Trophoblast cell (in vitro differentiated cells and primary cell): ENCODE data around the gene DYSF.
A peak's percentile ranks its signal among the peaks of the same experiment; 100 is the strongest.

Experiments
- DNase-seq, 2 donors: peaks; one replicate each; pipeline ENCODE4 v3.0.0-alpha.2; 2016
- H2AFZ ChIP-seq: 2 replicates; pipeline ENCODE4 v1.6.1; 2013; ENCODE audit warnings: low read length, moderate library complexity, mild to moderate bottlenecking; ENCODE audit not compliant: insufficient read depth, poor library complexity
- H2AK5ac ChIP-seq: 2 replicates; pipeline ENCODE4 v1.6.1; 2013; ENCODE audit warnings: mild to moderate bottlenecking, low read length
- H2BK120ac ChIP-seq: 2 replicates; pipeline ENCODE4 v1.6.1; 2013; ENCODE audit warnings: low read length, mild to moderate bottlenecking, moderate library complexity; ENCODE audit not compliant: insufficient read depth, poor library complexity
- H2BK12ac ChIP-seq: 2 replicates; pipeline ENCODE4 v1.6.1; 2013; ENCODE audit warnings: mild to moderate bottlenecking, low read length, moderate library complexity
- H2BK5ac ChIP-seq: 2 replicates; pipeline ENCODE4 v1.6.1; 2013; ENCODE audit warnings: low read length, low read depth, moderate library complexity, mild to moderate bottlenecking; ENCODE audit not compliant: poor library complexity
- H3K14ac ChIP-seq: 2 replicates; pipeline ENCODE4 v1.6.1; 2013; ENCODE audit warnings: mild to moderate bottlenecking, low read length
- H3K18ac ChIP-seq: 2 replicates; pipeline ENCODE4 v1.6.1; 2013; ENCODE audit warnings: mild to moderate bottlenecking, low read length
- H3K23ac ChIP-seq: 2 replicates; pipeline ENCODE4 v1.6.1; 2013; ENCODE audit warnings: low read length
- H3K27ac ChIP-seq: 2 replicates; pipeline ENCODE4 v1.5.1; 2013; ENCODE audit warnings: low read depth, mild to moderate bottlenecking, inconsistent platforms, low read length, moderate library complexity
- H3K27me3 ChIP-seq: 2 replicates; pipeline ENCODE4 v1.6.1; 2013; ENCODE audit warnings: inconsistent platforms, mild to moderate bottlenecking, low read length, moderate library complexity; ENCODE audit not compliant: insufficient read depth
- H3K36me3 ChIP-seq, 2 experiments: 1 replicate in 1 of 2; 2 replicates in 1 of 2; pipeline ENCODE4 v1.6.1; 2013; ENCODE audit warnings: low read length in 2 of 2, mild to moderate bottlenecking in 2 of 2, moderate library complexity in 1 of 2; ENCODE audit not compliant: insufficient read depth in 2 of 2, control insufficient read depth in 1 of 2
- H3K4ac ChIP-seq: 2 replicates; pipeline ENCODE4 v1.6.1; 2013; ENCODE audit warnings: low read depth, mild to moderate bottlenecking, low read length, moderate library complexity
- H3K4me1 ChIP-seq, 2 experiments: 1 replicate in 1 of 2; 2 replicates in 1 of 2; pipeline ENCODE4 v1.6.1; 2013; ENCODE audit warnings: low read length in 2 of 2, mild to moderate bottlenecking in 2 of 2, moderate library complexity in 1 of 2; ENCODE audit not compliant: insufficient read depth in 2 of 2, control insufficient read depth in 1 of 2
- H3K4me2 ChIP-seq: 2 replicates; pipeline ENCODE4 v1.6.1; 2013; ENCODE audit warnings: inconsistent platforms, mild to moderate bottlenecking, low read length, moderate library complexity
- H3K4me3 ChIP-seq: 2 replicates; pipeline ENCODE4 v1.5.1; 2013; ENCODE audit warnings: mild to moderate bottlenecking, low read depth, low read length, inconsistent platforms
- H3K79me1 ChIP-seq: one replicate; pipeline ENCODE4 v1.6.1; 2013; ENCODE audit warnings: low read length
- H3K79me2 ChIP-seq: 2 replicates; pipeline ENCODE4 v1.6.1; 2013; ENCODE audit warnings: low read length, mild to moderate bottlenecking; ENCODE audit not compliant: control insufficient read depth, insufficient read depth, poor library complexity
- H3K9ac ChIP-seq: 2 replicates; pipeline ENCODE4 v1.6.1; 2013; ENCODE audit warnings: mild to moderate bottlenecking, low read length
- H3K9me3 ChIP-seq: 2 replicates; pipeline ENCODE4 v1.6.1; 2013; ENCODE audit warnings: low read depth, mild to moderate bottlenecking, control low read depth, inconsistent platforms, low read length; ENCODE audit not compliant: insufficient read depth
- H4K12ac ChIP-seq: 2 replicates; pipeline ENCODE4 v1.6.1; 2013; ENCODE audit warnings: low read depth, mild to moderate bottlenecking, low read length, moderate library complexity
- H4K8ac ChIP-seq: 2 replicates; pipeline ENCODE4 v1.6.1; 2013; ENCODE audit warnings: low read depth, mild to moderate bottlenecking, low read length, moderate library complexity
- H4K91ac ChIP-seq: one replicate; pipeline ENCODE4 v1.6.1; 2013; ENCODE audit warnings: low read depth, mild to moderate bottlenecking, low read length, moderate library complexity
- WGBS: extraction: QIAGEN DNeasy Blood & Tissue Kit; methylation state at CpG from one replicate; pipeline ENCODE4 v1.1.7; 2013; ENCODE audit warnings: missing lambda C conversion rate; ENCODE audit not compliant: insufficient read length, insufficient coverage; ENCODE audit errors: extremely low coverage; 5-methylcytosine and 5-hydroxymethylcytosine counted together

The DYSF gene

DNA sequence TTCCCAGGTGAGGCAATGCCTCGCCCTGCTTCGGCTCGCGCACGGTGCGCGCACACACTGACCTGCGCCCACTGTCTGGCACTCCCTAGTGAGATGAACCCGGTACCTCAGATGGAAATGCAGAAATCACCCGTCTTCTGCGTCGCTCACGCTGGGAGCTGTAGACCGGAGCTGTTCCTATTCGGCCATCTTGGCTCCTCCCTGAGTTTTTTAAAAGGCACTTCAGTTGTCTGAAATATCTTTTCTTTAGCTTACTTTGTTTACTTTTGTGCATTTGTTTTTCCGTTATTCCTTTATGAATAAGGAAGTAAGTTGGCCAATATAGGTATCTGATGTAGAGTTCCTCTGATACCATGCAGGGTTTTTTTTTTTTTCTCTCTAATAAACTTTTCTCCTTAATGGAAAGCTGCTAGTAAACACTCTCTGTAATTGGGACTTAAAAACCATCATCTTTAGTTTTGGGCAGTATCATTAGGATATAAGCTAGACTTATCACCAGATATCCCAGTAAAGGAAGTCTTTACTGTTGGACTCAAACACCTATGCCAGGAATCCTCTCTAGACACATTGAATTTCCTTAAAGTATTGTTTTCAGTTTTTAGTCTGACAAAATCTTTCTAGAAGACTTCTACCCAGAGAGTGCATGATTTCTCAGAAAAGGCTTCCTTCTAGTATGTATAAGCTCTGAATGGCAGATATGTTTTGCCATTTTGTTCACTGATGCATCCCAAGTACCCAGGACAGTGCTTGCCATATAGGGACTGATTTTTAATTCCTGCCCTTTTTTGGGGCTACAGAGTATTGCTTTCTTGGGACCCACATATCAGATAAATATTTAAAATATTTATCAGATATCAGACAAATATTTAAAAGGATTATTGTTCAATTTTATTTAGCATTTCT, 35.8 kb upstream of the DYSF start:
- Histone ChIP-seq H2BK5ac (no peak overlapping the region), H4K12ac (no peak overlapping the region), H2AK5ac (no peak overlapping the region)

DNA sequence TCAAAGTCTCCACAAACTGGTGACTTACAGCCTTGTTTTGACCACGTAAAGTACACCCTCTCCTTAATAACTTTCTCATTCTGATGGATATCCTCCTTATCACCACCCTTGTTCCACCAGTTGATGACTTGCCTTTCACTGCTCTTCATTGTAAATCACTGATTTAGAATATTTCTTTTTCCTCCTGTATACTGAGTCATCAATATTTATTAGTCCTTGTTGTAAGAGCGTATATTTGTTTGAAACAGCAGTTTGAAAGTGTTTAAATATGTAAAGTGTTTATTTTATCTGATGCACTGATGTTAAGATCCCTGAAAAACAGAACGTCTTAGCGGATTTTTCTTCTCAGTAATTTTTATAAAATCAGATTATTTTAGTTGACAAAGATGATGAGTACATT, 34.2 kb upstream of the DYSF start:
- DNase-seq, result no peak
- no peak overlapping the region for H2BK120ac ChIP-seq
- WGBS, result 100% methylated on average over 1 of the region's 4 CpGs

More for the DNA sequence above, 35.8 kb upstream of the DYSF start:
- Histone ChIP-seq H3K36me3 (no peaks in the 10 kb centered on the region), H2BK12ac (no peak overlapping the region), H3K79me1 (no peaks in the 10 kb centered on the region), H3K9me3 (no peaks in the 10 kb centered on the region), H3K23ac (no peak overlapping the region), H4K8ac (no peak overlapping the region), H4K91ac (peak overlapping the region; percentile 47), H3K4ac (no peak overlapping the region), H3K18ac (no peak overlapping the region), H3K4me2 (peak overlapping the region; percentile 24), H2BK120ac (no peak overlapping the region), H3K27ac (peak overlapping the region; percentile 40), H3K14ac (no peak overlapping the region), H2AFZ (no peak overlapping the region), H3K27me3 (no peaks in the 10 kb centered on the region), H3K4me3 (no peak overlapping the region), H3K9ac (no peak overlapping the region), H3K4me1 (no peaks in the 10 kb centered on the region), H3K79me2 (no peaks in the 10 kb centered on the region)
- peak in 1 of 2 donors; percentile 23 for DNase-seq
- no CpG with 5 or more reads among the region's 16 CpGs for WGBS

GRCh38 chr2:71419976-71420375, 33.4 kb upstream of the DYSF start:
- H2BK120ac ChIP-seq, result no peak overlapping the region
- H3K9ac ChIP-seq, result no peak overlapping the region
- no CpG with 5 or more reads among the region's 1 CpG for WGBS

More for the DNA sequence above, 34.2 kb upstream of the DYSF start:
- H3K9me3 ChIP-seq, result no peaks in the 10 kb centered on the region
- no peak overlapping the region for H4K12ac ChIP-seq
- no peak overlapping the region for H4K8ac ChIP-seq
- H3K4me2 ChIP-seq, result no peak overlapping the region
- no peaks in the 10 kb centered on the region for H3K4me1 ChIP-seq
- peaks cover 0 to 9% of the 10 kb centered on the region in 2 experiments for H3K36me3 ChIP-seq
- H3K9ac ChIP-seq, result no peak overlapping the region
- H3K14ac ChIP-seq, result no peak overlapping the region
- no peak overlapping the region for H3K27ac ChIP-seq
- no peaks in the 10 kb centered on the region for H3K79me1 ChIP-seq
- no peak overlapping the region for H4K91ac ChIP-seq
- H2BK5ac ChIP-seq, result no peak overlapping the region
- H3K4me3 ChIP-seq, result no peak overlapping the region
- no peaks in the 10 kb centered on the region for H3K79me2 ChIP-seq
- H3K23ac ChIP-seq, result no peak overlapping the region
- no peaks in the 10 kb centered on the region for H3K27me3 ChIP-seq
- no peak overlapping the region for H2BK12ac ChIP-seq
- H3K18ac ChIP-seq, result no peak overlapping the region
- H2AK5ac ChIP-seq, result no peak overlapping the region
- no peak overlapping the region for H2AFZ ChIP-seq
- no peak overlapping the region for H3K4ac ChIP-seq

GRCh38 chr2:71422786-71423185, 30.6 kb upstream of the DYSF start:
- no peak for DNase-seq
- no peak overlapping the region for H3K23ac ChIP-seq
- no peak overlapping the region for H3K4ac ChIP-seq
- H3K14ac ChIP-seq, result no peak overlapping the region
- no CpG with 5 or more reads among the region's 2 CpGs for WGBS
- no peak overlapping the region for H3K4me2 ChIP-seq
- no peaks in the 10 kb centered on the region for H3K9me3 ChIP-seq
- peaks cover 3 to 10% of the 10 kb centered on the region in 2 experiments for H3K36me3 ChIP-seq
- H3K79me2 ChIP-seq, result no peaks in the 10 kb centered on the region
- no peak overlapping the region for H2BK120ac ChIP-seq
- no peak overlapping the region for H3K27ac ChIP-seq
- no peak overlapping the region for H2BK12ac ChIP-seq
- no peak overlapping the region for H4K12ac ChIP-seq
- no peak overlapping the region for H4K91ac ChIP-seq
- no peak overlapping the region for H3K18ac ChIP-seq
- H3K4me3 ChIP-seq, result no peak overlapping the region
- H2AK5ac ChIP-seq, result no peak overlapping the region
- H3K79me1 ChIP-seq, result no peaks in the 10 kb centered on the region
- H2AFZ ChIP-seq, result no peak overlapping the region
- H4K8ac ChIP-seq, result no peak overlapping the region
- no peak overlapping the region for H3K9ac ChIP-seq
- no peaks in the 10 kb centered on the region for H3K4me1 ChIP-seq
- H2BK5ac ChIP-seq, result no peak overlapping the region
- H3K27me3 ChIP-seq, result no peaks in the 10 kb centered on the region

More at GRCh38 chr2:71419976-71420375, 33.4 kb upstream of the DYSF start:
- Histone ChIP-seq H4K91ac (no peak overlapping the region), H3K9me3 (no peaks in the 10 kb centered on the region), H3K4ac (no peak overlapping the region), H3K27me3 (no peaks in the 10 kb centered on the region), H4K12ac (no peak overlapping the region), H4K8ac (no peak overlapping the region), H3K79me1 (no peaks in the 10 kb centered on the region), H3K4me3 (no peak overlapping the region), H3K36me3 (peaks cover 0 to 9% of the 10 kb centered on the region in 2 experiments), H3K79me2 (no peaks in the 10 kb centered on the region), H3K14ac (no peak overlapping the region), H3K4me2 (no peak overlapping the region), H3K23ac (no peak overlapping the region), H2BK5ac (no peak overlapping the region), H3K27ac (no peak overlapping the region), H3K4me1 (no peaks in the 10 kb centered on the region), H2AK5ac (no peak overlapping the region), H2BK12ac (no peak overlapping the region), H2AFZ (no peak overlapping the region), H3K18ac (no peak overlapping the region)
- DNase-seq, result no peak
